HG03139 (cell line): ENCODE measurements around the gene METTL24.

ENCODE experiments used
- ATAC-seq: cut with Tn5 transposase; IDR thresholded peaks from one replicate; pipeline ENCODE4 v1.9.1; 2021; ENCODE audit not compliant: unreplicated experiment

Gene METTL24

DNA sequence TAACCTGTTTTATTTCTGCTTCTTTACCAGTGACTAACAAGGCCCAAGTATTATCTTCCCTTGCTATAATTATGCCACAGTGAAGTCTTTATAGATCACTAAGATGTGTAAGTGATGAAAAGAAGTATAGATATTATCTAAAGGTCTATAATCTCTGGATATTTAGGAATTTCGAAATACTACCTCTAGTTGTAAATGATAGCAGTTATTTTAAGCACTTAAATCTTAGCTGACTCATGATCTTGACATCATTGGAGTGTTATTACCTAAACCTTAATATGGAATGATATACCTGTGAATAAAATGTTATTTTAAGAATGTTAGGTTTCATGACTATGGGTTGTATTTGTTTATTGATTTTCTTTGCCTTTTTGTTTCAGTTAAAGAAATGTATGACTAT lies 146.4 kb downstream of the METTL24 start:
- ATAC-seq: no peak

DNA sequence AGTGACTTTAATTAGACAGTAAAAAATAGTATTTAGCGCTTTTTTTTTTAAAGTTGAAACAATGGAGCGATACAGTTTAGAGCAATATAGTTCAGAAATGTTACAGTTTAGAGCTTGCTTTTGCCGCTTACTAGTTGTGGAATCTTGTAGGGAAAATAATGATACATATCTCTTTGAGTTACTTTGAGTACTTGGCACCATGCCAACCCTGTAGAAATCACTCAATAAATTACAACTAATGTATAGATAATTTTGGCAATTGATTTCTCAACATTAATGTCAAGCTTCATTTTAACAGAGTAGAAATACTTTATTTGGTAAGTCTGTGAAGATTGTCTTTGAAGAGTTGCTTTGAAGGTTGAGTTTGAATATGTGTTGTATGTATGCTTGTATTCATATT lies 150.5 kb downstream of the METTL24 start:
- no peak for ATAC-seq

DNA sequence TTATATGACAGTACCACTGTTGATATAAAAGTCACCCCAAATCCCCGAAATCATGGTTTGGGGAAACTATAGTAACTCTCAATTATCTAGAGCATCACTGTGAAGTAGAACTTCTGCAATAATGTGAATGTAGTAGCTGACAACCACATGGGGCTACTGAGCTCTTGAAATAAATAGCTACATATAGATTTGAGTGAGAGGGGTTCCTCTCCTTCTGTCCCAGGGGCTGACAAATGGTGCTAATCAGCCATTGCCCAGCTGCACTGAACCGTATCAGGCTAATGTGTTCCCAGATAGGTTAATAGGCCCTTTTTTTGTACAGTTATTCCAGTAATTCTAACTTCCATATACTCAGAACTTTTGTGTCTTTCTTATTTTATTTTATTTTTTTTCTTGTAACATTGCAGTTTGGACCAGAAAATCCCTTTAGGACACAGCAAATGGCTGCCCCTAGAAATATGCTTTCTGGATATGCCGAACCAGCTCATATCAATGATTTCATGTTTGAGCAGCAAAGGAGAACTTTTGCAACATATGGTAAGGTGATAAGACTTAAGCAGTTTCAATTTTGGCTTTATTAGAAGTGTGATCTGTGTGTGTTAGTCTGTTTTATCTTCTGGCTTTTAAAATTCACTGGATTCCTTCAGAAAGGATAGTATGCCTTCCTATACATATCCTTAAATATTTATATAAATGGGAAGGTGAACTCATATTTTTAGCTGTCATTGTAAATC lies 156.8 kb downstream of the METTL24 start:
- ATAC-seq: no peak

DNA sequence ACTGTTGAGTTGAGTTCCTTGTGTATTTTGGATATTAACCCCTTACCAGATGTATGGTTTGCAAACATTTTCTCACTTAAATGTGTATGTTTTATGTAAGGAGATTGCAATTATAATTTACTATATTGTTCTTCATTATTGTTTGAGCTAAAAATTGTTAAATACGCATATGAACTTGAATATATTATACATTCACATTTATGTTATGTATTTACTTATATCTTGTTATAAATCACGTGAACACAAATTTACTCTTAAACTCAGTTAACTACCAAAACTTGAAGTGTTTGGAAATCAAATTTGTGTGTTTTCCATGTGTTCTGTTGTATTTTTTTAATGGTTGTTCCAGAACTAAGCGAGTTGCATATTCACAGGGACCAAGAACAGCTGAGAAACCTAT lies 159.6 kb downstream of the METTL24 start:
- ATAC-seq: no peak

DNA sequence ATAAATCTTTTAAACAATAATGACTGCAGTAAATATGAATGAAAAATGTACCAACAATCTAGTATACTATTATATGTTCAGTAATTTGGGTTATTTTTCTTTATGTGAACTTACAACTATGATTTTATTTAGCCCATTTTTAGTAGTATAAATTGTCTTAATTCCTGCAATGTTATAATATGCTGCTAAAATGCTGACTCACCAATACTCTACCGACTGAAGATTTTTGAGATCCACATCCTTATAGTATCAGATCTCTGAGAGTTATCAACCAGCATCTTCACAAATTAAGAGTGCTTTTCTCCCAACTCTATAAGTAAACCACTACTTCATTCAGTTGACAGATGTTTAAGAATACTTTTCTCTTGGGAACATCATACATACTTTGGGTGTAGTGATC lies 161.3 kb downstream of the METTL24 start:
- ATAC-seq: no peak

DNA sequence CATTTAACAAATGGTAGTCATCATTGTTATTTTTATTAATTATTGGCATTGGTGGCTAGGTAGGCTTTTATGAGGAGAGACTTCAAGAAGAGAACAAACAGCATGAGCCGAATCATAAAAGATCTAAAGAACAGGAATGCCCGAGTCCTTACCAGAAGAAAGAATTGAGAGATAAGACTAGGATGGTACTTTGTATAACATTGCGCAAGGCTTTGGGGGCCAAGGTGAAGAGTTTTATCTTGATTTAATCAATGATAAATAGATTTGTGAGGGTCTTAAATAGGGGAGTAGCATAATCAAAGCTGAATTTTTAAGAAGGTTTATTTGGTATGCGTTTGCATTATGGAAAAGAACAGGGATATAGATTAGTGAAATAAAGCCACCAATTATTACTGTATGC lies 162.5 kb downstream of the METTL24 start:
- ATAC-seq: no peak
